ENCODE data around the gene AMPH.
"Not testable (repeated sequence)": the region's sequence is repeated elsewhere in the genome, so short reads cannot be mapped to it uniquely, and the experiment has no call there.

Gene AMPH

DNA sequence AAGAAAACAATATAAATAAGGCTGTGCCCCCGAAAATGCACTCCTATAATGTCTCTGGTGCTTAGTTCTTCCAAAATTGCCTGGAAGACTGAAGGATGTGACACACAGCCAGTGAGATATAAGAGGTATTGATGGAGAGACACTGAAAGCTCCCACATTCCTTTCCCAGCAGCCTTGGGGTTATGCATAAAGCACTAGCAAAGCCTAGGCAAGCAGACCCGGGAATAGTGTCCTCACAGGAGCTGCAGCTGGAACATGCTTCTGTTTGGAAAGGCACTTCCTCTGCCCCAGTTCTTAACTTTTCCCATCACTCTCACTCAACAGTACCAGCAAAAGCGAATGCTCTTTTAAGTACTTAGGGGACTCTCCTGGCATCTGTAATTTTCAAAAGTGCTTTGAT is 178.0 kb downstream of the AMPH start:
- no peak for DNase-seq

DNA sequence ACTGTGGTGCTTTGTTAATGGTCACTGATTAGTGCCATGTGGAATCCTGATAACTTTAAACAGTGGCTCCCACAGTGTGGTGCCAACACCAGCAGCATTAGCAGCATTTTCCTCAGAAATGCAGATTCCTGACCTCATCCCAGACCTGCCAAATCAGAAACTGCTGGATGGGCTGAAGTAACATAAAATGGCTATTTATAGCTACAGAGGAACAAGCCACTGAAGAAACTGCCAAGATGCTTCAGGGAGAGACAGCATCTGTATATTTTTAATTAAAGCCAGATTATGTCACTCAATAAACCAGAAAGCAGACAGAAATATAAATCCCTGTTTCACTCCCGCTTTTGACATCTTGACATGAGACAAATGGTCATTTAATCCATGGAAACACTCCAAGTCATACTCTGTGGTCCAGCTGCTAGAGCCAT is 178.5 kb downstream of the AMPH start:
- no peak for DNase-seq

DNA sequence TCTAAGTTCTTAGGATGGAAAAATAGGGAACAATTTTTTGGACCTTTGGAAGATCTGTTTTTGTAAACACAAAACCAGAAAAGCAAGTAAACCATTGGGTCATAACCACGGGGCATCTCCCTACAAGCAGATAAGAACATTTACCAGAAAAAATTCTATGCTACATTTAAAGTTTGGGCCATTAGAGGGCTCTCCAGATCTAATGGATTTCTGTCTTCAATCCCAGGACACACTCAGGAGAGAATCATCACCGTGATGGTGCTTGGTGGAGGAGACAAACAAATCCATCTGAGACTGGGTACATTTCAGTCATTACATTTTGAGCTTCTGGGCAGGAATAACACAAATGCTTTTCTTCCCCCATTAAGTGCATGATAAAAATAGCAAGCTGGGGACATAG is 179.3 kb downstream of the AMPH start:
- DNase-seq, result no peak

DNA sequence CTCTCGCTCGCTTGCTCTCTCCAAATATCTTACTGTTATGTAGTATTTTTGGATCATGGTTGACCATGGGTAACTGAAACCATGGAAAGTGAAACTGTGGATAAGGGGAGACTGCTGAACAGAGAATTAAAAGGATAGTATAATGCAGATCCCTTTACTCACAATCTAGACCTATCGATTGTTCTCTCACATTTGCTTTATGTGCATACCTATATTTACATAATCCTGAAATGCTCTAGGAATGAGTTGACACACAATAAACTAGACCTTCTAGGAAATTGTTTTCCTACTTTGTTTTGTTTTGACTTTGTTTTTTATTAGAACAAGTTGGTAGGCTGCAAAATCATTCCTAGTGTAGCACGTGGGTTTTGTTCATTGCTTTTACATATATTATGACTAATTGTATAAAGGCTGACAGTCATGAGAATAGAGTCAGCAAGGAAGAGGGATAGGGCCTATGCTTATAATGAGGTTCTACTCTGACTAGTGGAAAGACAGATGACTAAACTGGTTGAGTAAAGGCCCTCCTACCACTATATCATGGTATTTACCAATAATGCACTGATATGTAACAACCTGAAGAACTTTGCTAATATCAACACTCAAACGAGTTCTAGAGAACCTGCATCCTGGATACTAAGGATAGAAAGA is 182.5 kb downstream of the AMPH start:
- no peak for DNase-seq

DNA sequence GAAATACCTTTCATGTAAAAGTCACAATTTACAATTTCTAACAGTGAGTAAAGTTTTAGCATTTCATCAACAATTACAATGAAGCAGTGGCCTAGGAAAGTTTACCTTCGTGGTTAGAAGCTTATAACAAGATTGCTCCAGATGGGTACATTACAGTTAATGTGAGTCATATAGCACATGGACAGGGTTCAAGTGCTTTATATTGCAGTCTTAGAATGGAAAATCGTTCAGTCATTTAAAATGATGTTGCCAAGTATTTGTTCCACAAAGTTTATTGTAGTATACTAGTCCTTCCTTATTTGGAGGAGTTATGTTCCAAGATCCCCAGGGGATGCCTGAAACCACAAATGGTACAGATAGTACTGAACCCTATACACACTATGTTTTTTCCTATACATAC is 183.1 kb downstream of the AMPH start:
- DNase-seq, result no peak

DNA sequence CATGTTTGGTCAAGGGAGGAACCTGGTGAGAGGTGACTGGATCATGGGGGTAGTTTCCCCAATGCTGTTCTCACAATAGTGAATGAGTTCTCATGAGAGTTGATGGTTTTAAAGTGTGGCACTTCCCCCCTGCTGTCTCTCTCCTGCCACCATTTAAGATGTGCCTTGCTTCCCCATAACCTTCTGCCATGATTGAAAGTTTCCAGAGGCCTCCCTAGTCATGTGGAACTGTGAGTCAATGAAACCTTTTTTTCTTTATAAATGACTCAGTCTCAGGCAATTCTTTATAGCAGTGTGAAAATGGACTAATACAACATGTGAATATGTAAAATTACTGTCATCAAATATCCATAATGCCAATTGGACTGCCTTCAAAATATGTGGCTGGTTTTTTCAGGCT is 192.2 kb downstream of the AMPH start:
- DNase-seq, result no peak

DNA sequence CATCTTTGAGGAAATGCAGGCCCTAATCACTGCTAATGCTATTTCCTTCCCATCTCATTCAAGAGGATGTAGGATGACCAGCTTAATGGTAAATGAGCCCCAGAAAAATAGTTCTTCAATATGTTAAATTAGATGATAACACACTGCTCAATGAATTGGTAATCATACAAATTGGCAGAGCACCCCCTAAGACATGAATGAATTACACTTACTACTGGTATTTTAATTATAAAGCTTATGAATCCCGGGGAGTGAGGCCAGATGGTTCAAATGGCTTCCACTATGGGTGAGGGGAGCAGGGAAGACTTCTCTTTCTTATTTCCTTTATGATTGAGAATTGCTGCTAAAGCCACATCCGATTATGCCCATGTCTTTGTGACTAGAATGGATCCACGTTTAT is 198.5 kb downstream of the AMPH start:
- DNase-seq, result no peak

DNA sequence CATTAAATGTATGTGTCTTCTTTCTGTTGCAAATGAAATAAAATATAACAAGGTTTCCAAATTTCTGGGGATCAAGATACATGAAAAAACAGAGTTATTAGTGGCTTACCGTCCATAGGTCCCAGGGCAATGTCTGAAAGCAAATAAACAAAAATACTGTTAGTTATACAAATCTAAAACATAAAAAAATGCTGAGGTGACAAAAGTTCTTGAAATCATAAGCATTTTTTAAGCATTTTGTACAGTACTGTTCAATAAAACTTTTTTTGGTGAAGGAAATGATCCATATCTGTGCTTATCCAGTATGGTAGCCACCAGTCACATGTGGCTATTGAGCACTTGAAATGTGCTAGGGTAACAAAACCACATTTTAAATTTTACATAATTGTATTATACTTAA is 199.1 kb downstream of the AMPH start:
- DNase-seq, result no peak

DNA sequence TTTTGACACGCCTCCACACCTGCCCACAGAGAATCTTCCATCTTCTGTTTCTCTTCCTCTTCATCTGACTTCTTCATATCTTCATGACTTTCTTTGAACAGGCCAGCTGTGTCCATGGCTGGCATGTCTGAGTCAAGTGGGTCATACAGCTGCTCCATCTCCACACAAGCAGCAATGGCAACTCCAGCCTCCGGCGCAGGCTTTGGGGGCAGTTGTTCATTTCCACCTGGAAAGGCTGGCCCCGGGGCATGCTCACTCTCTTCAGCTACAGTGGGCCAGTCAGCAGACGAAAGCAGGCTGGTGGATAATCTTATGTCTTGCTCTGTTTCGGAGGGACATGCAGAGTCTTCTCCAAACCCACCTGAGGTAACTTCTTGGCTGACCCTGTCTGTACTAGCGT is 202.1 kb downstream of the AMPH start:
- no peak for DNase-seq

DNA sequence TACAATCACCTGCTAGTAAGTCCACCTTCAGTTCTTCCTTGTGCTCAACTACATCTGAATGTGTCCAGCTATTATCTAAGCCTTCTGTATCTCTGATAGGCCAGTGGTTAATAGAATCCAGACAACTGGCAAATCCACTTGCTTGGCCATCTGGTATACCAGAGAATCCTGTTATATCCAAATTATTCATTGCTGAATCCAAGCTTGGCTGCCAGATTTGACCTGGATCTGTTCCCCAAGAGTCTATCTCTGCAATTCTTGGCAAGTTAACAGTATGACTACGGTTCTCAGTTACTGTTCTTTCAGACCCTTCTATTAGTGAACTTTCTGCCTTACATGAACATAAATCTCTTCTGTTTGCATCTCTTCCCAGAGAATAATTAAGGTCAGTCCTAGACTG is 203.1 kb downstream of the AMPH start:
- no peak for DNase-seq

DNA sequence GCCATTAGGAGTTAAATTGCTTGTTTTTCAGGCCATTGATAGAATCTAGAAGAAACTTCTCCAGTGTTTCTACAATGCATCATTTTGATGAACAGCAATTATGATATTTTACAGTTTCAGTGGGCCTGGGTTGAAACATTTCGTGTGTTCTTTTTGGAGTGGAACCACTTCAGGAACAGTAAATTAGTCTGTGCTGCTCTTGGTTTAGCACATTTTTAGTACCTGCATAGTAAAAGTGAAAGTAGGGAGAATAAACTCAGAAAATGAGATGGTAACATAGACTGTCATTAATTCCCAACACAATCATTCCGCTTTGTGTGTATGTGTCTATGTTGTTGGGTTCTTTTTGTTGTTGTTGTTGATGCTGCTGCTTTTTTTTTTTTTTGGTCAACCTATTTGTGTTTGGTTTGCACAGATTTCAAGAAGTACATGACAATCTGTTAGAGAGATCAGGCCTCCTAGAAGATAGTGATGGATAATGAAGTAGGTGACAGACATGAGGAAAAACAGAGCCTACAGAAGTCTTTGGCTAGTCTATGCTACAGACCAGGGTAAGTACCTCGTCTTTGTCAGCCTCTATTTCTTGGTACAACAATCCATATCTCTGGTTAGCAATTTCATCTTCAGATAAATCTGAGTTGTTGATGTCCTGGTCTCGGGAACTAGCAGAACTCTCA is 203.8 kb downstream of the AMPH start:
- no peak for DNase-seq

DNA sequence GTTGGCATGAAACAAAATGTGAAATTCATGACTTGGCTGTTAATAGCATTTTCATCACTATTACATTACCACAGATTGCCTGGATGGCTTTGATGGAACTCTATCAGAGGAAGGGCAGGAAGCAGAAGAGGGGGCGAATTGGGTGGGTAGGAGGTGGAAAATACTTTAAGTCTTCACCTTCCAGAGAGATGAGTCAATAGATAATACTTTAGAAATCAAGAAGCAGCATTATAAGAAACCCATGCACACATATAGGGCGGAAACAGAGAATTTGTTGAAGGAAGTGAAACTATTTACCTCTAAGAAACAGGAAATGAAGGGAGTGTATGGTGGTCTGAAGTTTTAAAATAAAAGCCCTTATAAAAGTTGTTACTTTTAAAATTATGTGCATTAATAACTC is 205.7 kb downstream of the AMPH start:
- DNase-seq, result no peak

DNA sequence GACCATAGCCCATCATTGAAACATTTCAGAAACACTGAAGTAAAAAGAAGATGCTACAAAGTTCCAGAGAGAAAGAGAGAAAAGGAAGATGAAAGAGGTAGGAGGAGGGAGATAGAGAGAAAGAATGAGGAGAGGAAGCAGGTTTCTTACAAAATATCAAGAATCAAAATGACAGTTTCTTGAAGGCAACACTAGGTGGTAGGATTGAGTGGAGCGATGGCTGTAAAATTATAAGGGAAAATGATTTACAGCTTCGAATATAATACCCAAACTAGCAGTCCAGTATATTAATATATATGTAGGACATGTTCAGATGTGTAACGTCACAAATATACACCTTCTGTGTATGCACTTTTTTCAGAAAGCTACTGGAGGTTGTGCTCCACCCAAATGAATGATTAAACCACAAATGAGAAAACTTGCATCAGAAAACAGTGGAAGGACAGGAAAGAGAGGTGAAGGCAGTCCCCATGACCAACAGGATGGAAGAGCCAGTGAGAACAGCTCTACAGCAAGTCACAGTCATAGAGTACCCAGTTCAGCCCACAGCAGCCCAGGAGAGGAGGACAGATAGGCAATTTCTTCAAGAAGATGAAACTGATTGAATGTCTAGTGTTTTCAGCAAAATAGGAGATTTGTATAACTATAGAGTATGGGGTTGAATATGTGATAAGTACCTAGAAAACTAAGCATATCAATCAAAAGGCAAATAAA is 206.3 kb downstream of the AMPH start:
- DNase-seq, result no peak

DNA sequence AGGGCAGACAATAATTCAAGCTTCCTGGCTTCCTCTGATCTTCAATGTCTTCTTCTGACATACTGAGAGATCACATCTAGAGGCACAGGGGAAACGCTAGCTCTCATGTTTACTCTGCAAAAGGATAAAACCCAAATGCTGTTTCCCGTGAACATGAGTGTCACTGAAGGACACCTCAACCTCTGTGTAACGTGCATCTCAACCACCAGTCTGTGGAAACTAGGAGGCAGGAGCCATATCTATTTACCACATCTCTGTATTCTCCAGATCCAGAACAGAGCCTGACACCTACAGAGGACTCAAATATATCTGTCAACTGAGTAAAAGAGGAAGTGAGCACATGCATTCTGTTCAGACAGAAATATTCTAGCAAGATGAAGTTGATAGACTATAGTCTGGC is 217.4 kb downstream of the AMPH start:
- DNase-seq, result no peak

DNA sequence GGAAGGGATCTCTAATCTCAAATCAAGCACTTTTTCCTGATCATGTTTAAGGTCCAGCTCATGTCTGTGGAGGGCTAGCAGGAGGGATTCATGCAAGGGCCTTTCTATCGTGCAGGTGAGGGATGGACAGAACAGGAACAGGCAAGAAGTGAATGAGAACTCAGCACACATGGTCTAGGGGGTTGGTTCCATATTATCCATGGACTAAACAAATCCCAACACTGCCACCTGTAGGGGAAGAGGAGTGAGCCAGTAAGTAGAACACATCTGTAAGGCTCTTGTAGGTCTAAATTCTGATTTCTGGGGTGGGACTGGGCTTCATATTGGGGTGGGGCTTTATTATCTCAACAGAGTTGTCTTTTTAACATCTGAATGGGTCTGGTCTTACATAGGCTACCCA is 219.8 kb downstream of the AMPH start:
- no peak for DNase-seq

DNA sequence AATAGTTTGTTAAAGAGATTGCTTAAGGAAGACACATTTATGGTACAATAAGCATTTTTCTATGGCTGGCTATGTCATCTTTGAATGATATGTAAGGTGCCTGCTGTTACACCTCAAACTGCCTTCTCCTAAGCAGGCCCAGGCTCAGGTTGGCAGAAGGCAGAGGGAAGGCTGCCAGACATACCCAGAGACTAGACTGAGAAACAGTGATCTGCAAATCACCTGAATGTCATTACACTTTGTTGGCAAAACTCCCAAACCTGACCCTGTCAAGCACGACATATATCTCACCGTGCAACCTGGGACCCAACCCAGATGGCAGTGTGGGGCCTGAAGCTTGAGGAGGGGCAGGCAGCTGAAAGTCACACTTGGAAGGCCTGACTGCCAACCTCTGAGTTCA is 221.1 kb downstream of the AMPH start:
- no peak for DNase-seq

DNA sequence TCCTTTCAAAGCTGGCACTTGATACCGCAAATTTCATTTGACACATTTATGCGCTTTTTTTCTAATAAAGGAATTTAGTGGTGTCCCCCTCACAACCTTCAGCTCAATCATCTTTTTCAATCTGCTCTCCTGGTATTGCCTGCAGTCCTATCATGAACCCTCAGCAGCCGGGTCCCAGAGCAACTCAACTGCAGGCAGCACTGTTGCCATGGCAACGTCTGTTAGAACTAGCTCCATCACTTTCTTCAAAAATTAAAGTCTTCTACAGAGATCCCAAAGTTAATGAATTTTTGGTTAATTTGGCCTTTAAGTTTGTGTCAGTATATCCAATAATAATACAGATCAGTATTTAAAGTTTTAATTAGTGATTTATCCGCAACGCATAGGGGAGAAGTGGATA is 221.6 kb downstream of the AMPH start:
- DNase-seq, result no peak

DNA sequence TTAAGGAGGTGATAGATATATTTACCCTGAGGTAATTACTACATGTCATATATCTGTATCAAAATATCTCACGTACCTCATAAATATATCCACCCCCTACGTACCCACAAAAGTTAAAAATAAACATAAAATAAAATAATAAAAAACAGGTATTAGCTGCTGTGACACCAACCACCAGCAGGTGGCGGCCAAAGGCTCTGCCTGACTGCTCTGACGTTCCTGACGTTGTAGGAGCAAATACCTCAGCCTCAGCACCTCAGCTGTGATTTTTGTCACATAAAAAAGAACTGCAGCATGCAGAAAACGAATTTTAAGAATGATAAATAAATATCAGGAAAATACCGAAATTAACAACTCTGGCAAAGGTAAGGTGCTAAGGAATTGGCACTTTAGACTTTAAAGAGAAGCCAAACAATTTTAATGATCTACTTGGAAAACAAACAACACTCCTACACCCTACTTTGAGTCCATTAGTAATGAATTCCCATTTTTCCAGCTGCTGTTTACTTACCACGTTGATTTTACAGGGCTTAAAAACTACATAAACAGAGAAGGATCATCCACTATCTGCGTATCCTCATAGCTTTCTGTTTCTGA is 232.3 kb downstream of the AMPH start:
- peak; percentile 8 to 41 (median 16) for DNase-seq

DNA sequence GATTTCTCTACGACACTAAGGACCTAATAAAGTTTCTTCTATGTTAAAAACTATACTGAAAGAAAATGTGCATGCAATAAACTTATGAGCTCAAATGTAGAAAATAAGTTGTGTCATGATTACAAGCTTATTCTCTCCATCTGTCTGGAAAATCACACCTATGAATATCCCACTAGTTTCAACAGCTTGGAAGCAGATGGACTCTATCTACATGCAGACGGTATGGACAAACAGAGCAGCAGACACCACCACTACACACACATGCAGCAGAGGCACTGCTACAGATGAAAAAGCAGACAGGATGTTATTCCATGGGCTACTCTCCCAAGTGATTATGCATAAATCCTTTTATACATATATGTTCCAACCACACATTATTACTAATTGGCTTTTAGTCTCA is 234.3 kb downstream of the AMPH start:
- DNase-seq, result no peak

DNA sequence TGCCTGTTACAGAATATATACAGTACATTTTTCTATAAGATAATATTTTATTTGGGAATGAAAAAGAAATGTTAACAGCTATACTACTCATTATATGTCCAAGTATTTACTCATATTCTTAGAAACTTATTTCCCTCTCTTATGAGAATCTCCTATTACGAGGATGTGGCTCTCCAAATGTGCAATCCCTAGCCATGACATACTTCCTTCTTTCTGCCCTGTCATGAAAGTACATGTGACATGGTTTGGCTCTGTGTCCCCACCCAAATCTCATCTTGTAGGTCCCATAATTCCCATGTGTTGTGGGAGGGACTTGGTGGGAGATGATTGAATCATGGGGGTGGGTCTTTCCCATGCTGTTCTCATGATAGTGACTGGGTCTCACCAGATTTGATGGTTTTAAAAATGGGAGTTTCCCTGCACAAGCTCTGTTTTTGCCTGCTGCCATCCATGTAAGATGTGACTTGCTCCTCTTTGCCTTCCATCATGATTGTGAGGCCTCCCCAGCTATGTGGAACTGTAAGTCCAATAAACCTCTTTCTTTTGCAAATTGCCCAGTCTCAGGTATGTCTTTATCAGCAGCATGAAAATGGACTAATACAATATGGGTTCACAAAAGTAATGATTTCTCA is 235.1 kb downstream of the AMPH start:
- not testable (repeated sequence) for DNase-seq

DNA sequence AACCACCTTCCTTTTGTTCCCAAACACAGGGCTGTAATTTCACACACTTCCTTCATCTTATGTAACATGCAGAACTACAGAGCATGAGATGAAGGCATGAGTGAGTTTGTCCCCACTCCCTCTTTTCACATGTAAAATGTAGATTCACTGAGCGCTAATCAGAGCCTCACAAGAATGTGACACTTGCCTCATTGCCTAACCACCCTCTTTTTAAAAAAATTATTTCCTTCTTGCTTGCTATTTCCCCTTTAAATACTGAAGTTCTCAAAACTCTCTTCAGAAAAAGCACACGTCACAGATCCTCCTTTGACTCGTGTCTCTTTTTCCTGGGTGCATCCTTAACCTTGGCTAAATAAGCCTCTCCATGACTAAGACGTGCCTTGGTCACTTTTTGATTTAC is 236.5 kb downstream of the AMPH start:
- DNase-seq, result no peak

DNA sequence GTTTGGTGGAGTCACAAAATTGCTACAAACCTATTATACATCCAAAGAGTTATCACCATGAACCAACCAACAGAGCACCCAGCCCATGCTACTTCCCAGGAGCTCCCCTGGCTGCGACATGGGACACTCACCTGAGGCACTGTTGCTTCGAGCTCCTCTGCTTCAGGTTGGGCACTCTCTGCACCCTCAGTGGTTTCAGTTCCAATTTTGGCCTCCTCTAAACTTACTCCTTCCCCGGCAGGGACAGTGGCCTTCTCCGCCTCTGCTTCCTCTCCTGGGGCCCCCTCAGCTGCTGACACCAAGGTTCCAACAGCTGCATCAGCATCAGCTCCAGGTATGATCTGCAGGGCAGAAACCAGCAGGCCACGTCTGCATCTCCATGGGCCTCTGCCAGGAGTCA is 237.3 kb downstream of the AMPH start:
- DNase-seq, result no peak

DNA sequence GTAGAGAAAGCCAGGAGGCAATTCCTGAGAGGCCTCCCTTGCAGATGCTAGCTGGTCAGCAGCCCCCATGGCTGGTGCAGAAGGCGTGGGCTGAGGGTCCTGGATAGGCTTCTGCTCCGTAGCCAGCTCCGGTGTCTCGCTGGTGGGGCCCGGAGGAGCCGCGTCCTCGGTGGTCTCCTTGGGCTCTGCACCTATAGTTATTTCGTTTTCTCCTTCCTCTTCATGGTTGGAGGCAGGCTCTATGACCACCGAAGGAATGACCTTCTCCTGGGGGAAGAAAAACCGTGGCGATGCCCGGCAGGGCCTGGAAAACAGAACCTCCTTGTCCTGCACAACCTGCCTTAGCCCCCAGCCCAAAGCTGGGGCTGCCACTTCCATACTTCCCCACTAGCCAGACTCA is 239.4 kb downstream of the AMPH start:
- no peak for DNase-seq

DNA sequence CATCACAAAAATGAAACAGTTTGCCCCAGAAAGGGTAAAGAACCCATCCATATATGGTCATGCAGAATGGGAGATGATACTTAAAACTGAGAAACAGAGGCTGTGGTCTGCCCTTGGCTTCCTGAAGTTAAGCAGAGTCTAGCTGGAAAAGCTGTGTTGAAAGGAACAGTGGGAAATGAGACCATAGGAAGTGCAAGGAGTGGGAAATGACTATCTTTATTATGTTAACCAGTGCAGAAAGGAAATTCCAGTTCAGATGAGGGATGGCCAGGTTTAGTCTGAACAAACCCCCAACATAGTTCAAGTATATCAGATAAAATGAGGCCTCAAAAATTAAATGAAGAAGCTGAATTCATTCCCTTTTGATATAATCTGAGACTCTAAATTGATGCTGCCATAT is 245.5 kb downstream of the AMPH start:
- no peak for DNase-seq

Measured in activated naive CD4-positive, alpha-beta T cell (primary cell).